ENCODE data around the gene NEUROD2.

Gene NEUROD2

GRCh38 chr17:39618956-39619785 is 11.5 kb upstream of the NEUROD2 start:
- no peak for DNase-seq (ENCODE audit: low read depth in 1 of 2, low spot score in 1 of 2)

DNA sequence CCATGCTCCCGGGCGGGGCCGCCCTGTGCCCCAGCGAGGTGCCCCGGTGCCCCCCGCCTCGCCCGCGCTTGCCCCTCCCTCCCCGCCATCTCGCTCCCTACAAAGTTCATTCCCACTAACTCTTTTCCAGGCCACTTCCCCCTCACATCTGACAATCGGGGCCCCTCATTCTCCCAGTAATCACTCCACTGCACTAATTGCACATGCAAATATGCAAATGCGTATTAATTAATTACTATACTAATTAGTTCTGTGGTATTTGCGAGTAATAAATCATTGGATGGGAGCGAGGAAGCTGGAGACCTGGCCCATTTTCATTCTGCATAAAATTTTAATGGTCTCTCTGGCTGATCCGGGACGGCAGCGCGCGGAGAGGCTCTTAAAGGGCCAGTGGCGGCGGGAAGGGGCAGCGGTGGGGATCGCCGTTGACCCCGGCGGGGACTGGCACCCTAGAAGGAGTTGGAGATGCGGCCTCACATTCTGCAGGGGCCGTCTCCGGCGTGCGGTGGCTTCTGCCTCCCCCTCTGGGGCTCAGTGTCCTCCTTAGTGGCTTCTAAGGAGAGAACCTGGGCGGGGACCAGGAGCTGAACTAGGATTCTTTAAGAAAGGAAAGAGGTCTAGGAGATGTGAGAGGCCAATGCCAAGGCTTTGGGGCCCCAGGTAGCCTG is 10.7 kb upstream of the NEUROD2 start:
- no peak for DNase-seq (ENCODE audit: low read depth in 1 of 2, low spot score in 1 of 2)

DNA sequence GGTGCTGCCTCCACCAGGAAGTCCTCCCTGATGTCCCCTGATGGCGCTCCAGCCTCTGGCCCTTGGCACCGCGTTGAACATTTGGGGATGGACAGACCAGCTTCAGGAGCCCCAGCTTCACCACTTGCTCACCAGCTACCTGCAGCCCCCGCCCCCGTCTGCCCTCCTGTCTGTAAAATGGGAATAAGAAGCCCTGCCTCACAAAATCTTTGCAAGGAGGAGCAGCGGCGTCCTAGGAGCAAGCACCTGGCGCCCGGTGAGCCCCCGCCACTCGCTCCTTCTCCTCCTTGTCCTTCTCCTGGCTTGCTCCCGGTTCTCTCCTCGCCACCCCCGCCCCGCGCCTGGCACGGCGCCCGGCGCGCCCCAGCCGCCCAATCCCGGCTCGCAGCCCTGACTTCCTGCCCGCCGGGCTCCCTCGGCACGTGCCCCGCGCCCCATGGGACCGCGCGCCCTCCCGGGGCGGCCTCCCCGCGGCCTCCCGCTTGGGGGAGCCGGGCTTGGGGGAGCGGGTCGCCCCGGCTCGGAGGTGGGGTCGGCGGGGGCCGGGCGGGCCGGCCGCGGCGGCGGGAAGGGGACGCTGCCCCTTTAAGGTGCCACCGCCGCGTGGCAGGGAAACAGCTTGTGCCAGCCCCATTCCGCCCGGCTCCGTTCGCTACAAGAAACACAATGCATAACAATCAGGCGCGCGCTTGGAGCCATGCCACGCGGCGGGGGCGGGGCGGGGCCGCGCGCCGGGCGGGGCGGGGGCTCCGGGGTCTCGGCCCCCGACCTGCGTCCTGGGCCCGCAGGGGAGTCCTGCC is 9.9 kb upstream of the NEUROD2 start:
- DNase-seq (ENCODE audit: low read depth in 1 of 2, low spot score in 1 of 2) = peak; percentile 16 to 37

DNA sequence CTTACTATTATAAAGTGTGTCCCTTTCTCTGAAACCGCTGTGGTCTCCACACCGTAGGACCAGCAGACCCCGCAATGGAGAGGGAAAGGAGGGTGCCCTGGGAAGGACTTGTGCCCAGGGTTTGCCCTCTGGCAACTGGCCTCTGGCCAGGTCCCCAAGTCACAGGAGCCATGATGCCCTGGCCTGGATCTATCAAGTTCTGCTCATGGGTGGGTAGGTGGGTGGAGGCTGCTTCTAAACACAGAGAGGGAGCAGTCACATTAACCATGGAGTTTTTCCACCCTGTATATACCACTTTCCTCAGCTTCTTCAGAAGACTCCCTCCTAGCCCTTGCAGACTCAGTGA is 9.4 kb upstream of the NEUROD2 start:
- no peak for DNase-seq (ENCODE audit: low read depth in 1 of 2, low spot score in 1 of 2)

- DNase-seq (ENCODE audit: low read depth in 1 of 2, low spot score in 1 of 2) = no peak
Measured at GRCh38 chr17:39615434-39615833, 7.7 kb upstream of the NEUROD2 start.

DNA sequence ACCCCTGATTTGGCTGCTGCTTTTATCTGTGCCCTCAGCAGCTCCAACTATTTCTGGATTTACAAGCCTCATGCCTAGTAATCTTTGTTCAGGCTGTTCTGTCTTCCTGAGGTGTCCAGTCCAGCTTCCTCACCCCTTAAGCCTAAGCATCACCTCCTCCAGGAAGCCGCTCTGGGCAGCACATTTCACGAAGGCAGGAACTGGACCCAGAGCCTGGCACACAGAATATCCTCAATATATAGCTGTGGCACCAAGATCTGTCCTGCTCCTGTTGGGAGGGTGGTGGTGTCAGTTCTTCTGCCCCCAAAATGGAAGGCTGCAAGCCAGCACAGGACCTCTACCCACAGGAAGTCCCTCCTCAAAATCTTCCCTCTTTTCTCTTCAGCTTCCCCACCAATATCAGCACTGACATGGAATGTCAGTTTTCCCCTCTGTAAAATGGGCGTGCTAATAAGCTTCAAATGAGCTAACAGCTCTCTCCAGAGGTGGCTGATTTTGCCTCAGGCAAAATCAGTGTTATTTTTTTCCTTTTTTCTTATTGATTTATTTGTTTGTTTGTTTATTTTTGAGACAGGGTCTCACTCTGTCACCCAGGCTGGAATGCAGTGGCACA is 6.9 kb upstream of the NEUROD2 start:
- DNase-seq (ENCODE audit: low read depth in 1 of 2, low spot score in 1 of 2) = no peak

- DNase-seq (ENCODE audit: low read depth in 1 of 2, low spot score in 1 of 2) = no peak
Measured at GRCh38 chr17:39612935-39613464, 5.3 kb upstream of the NEUROD2 start.

DNA sequence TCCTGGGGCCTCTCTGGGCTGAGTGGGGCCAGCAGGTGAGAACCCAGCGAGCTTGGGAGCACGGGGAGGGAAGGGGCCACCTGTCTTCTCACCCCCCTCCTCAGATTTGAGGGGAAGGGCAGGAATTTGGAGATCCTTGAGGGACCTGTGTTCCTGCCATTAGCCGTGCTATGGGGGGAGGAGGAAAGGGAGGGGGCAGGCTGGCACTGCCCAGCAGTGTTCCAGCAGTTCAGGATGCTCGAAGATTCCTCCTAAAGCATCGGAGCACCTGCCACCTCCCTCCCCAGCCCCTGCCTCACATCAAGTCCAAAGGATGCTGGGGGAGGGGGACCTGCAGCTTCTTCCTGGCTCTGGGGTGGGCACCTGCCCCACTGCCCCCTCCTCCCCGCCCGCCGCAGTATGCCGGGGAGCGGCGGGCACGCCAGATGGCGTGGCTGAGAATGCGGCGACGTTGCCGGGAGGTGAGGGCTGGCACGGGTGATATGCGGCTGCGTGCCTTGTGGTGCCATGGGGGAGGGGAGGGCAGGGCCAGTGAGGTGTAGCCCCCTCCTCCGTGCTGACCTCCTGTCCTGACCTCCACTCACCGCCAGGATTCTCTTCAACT is 4.7 kb upstream of the NEUROD2 start:
- DNase-seq (ENCODE audit: low read depth in 1 of 2, low spot score in 1 of 2) = no peak

DNA sequence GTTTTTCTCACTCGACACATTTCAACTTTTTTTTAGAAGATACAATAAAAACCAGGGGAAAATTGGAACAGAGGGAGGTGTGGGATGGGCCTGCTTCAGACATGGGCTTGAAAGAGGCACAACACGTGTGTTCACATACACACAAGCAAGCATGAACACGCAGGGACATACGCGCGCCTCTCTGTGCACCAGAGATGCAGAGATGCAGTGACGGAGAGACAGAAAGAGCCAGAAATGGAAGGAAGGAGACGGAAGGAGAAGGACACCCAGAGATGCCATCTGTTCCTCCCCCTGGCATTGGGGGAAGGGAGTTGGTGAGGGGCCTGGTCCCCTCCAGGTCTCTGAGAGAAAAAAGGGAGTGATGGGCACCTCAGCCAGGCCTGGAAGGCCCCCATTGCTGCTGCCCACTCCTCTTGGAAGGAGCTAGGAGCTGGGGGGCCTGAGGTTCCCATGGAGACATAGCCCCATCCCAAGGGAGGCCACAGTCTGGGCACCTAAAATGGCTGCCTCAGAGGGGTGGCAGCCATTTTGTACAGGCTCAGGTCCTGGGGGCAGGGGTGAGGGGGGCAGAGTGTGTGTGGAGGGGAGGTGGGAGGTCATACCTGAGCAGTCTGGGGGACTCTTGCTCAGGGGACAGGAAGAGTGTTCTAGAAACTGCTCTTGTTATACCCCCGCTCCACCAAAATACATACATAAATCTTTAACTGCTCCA is 3.8 kb upstream of the NEUROD2 start:
- no peak for DNase-seq (ENCODE audit: low read depth in 1 of 2, low spot score in 1 of 2)

DNA sequence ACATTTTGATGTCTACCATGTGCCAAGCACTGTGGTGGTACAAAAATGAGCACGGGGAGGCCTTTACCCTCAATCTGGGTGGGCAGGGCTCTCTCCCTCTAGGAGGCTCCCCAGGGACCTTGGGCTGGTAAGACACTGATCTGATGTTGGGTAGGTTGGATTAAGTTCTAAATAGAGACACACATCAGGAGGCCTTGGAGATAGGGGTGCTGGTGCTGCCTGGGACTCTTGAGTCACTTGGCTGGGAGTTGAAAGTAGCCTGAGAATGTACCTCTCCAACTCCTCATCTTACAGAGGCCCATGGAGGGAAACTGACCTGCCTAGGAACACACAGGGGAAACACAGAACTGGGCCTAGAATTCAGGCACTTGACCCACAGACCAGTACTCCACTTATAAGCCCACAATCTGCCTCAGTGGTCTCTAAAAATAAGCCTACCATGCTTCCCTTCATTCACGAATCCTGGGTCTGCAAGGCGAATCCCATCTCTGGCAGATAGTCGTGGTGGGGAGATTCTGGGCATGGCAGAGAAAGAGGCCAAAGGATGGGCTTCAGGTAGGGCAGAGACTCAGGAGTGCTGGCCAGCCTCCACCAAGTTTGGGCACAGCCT is 1.8 kb upstream of the NEUROD2 start:
- no peak for DNase-seq (ENCODE audit: low read depth in 1 of 2, low spot score in 1 of 2)

- no peak for DNase-seq (ENCODE audit: low read depth in 1 of 2, low spot score in 1 of 2)
Measured at GRCh38 chr17:39608142-39608981, 642 bp upstream of the NEUROD2 start.

DNA sequence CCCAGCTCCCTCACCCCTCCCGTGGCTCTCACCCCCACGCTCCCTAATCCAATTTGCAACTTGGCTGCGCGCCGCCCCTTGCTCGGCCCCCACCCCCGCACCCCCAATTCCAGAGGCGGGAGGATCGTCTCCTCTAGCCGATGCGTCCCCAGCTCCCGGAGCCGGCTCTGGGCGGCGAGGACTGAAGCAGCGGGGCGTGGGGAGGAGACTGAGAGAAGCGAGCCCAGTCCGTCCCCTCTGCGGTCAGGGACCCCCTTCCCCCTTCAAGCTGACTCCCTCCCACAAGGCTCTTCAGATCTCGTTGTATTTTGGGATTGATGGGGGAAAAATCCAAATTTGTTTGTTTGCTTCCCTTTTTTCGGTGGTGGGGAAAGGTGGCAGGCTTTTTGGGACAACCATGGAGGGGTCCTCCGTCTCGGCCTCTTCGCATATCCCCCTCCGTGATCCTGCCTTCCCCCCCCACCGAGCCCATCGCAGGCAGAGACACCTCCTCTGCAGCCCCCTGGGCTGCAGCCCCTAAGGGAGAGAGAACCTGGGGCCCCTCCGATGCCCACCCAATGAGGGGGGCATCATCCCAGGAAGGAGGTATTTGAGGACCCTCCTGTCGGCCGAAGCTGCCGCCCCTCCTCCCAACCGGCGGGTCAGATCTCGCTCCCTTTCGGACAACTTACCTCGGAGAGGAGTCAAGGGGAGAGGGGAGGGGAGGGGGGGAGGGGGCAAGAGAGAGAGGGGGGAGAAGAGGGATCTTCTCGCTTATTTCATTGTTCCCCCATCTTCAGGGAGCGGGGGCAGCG is 466 bp downstream of the NEUROD2 start:
- DNase-seq (ENCODE audit: low read depth in 1 of 2, low spot score in 1 of 2) = no peak

- no peak for DNase-seq (ENCODE audit: low read depth in 1 of 2, low spot score in 1 of 2)
Measured at GRCh38 chr17:39606434-39607056, 1.2 kb downstream of the NEUROD2 start.

DNA sequence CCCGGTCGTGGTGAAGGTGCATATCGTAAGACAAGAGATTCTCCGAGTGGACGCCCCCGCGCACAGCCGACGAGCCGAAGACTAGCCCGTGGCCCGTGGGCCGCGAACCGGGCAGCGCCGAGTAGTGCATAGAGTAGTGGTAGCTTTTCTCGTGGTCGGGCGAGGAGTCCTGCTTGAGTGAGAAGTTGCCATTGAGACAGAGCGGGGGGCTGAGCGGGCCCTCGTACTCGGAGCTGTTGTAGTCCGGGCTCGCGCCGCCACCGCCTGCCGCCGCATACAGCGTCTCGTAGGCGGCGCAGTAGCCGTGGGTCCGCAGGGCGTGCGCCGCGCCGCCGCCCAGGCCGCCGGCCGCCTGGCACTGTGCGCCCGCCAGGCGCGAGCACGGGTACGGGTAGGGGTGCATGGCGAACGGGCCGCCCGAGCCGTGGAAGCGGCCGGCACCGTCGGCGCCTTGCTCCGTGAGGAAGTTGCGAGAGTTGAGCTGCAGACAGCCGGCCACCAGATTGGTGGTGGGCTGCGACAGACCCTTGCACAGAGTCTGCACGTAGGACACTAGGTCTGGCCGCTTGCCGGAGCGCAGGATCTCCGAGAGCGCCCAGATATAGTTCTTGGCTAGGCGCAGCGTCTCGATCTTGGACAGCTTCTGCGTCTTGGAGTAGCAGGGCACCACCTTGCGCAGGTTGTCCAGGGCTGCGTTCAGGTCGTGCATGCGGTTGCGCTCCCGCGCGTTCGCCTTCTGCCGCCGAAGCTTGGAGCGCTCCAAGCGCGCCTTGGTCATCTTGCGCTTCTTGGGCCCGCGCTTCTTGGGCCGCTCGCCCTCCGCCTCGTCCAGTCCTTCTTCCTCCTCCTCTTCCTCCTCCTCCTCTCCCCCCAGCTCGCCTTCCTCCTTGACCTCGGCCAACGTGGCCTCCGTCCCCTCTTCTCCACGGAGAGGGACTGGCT is 2.0 kb downstream of the NEUROD2 start:
- no peak for DNase-seq (ENCODE audit: low read depth in 1 of 2, low spot score in 1 of 2)

GRCh38 chr17:39604911-39605491 is 2.7 kb downstream of the NEUROD2 start:
- DNase-seq (ENCODE audit: low read depth in 1 of 2, low spot score in 1 of 2) = no peak

- no peak for DNase-seq (ENCODE audit: low read depth in 1 of 2, low spot score in 1 of 2)
Measured at GRCh38 chr17:39603304-39604016, 4.3 kb downstream of the NEUROD2 start.

All from activated T-helper 1 cell treated with anti-CD3 and anti-CD28 coated beads, Interleukin-2, amount 50 U/mL, for 16 hours (primary cell).